Glomerular visceral epithelial cell (primary cell): ENCODE data around the gene LTBP3.

Experiments
- DNase-seq: peaks from one replicate; pipeline ENCODE4 v3.0.0-alpha.2; 2016; ENCODE audit errors: extremely low spot score

The LTBP3 gene

GRCh38 chr11:65554057-65554818, 3.9 kb downstream of the LTBP3 start:
- DNase-seq, result no peak

- no peak for DNase-seq
These were observed 4.7 kb downstream of the LTBP3 start for GRCh38 chr11:65553301-65554001.

GRCh38 chr11:65552388-65552951, 5.7 kb downstream of the LTBP3 start:
- DNase-seq, result no peak

GRCh38 chr11:65551572-65552387, 6.4 kb downstream of the LTBP3 start:
- peak; percentile 47 for DNase-seq

GRCh38 chr11:65549096-65549495, 9.1 kb downstream of the LTBP3 start:
- peak; percentile 58 for DNase-seq

- no peak for DNase-seq
These were observed 9.8 kb downstream of the LTBP3 start for GRCh38 chr11:65548395-65548794.

GRCh38 chr11:65547446-65548125, 10.6 kb downstream of the LTBP3 start:
- DNase-seq, result no peak

- no peak for DNase-seq
These were observed 11.8 kb downstream of the LTBP3 start for GRCh38 chr11:65546217-65546958.

- DNase-seq, result no peak
These were observed 12.3 kb downstream of the LTBP3 start for GRCh38 chr11:65545853-65546216.

GRCh38 chr11:65542738-65543390, 15.3 kb downstream of the LTBP3 start:
- DNase-seq, result no peak

GRCh38 chr11:65541093-65541982, 16.8 kb downstream of the LTBP3 start:
- DNase-seq, result no peak

GRCh38 chr11:65540290-65541092, 17.7 kb downstream of the LTBP3 start:
- DNase-seq, result peak; percentile 90

- DNase-seq, result no peak
These were observed 18.3 kb downstream of the LTBP3 start for GRCh38 chr11:65539744-65540289.

GRCh38 chr11:65538915-65539743, 19.0 kb downstream of the LTBP3 start:
- DNase-seq, result no peak

GRCh38 chr11:65538232-65538914, 19.8 kb downstream of the LTBP3 start:
- DNase-seq, result no peak

GRCh38 chr11:65537620-65538231, 20.4 kb downstream of the LTBP3 start:
- DNase-seq, result no peak
